Immature natural killer cell (primary cell): ENCODE results near the gene HES4. TPM values are rescaled to one million over a fixed set of nuclear protein-coding genes. Genes with fewer than 3 reads are reported as not detected.

Source experiments
- DNase-seq, 3 donors: peaks; one replicate each; pipeline ENCODE4 v3.0.0; 2022; ENCODE audit warnings: mixed read lengths in 1 of 3
- H3K27ac Mint-ChIP-seq, 6 donors: one replicate each; pipeline ENCODE4 v1.8.0; 2020; ENCODE audit warnings: mixed read lengths in 6 of 6, mild to moderate bottlenecking in 5 of 6, inconsistent platforms in 4 of 6, moderate library complexity in 3 of 6
- H3K27me3 Mint-ChIP-seq, 3 donors: one replicate each; pipeline ENCODE4 v1.8.0; 2020 to 2021; ENCODE audit warnings: low read depth in 3 of 3, mild to moderate bottlenecking in 3 of 3, mixed read lengths in 3 of 3, moderate library complexity in 3 of 3, inconsistent platforms in 1 of 3
- H3K36me3 Mint-ChIP-seq, 3 donors: one replicate each; pipeline ENCODE4 v1.8.0; 2020; ENCODE audit warnings: mixed read lengths in 3 of 3, inconsistent platforms in 2 of 3, mild to moderate bottlenecking in 2 of 3
- H3K4me1 Mint-ChIP-seq, 2 donors: one replicate each; pipeline ENCODE4 v1.8.0; 2020; ENCODE audit warnings: inconsistent platforms in 2 of 2, mild to moderate bottlenecking in 2 of 2, mixed read lengths in 2 of 2, moderate library complexity in 1 of 2
- H3K4me3 Mint-ChIP-seq, 5 donors: one replicate each; pipeline ENCODE4 v1.8.0; 2020; ENCODE audit warnings: mild to moderate bottlenecking in 5 of 5, mixed read lengths in 5 of 5, inconsistent platforms in 3 of 5, moderate library complexity in 3 of 5
- H3K9me3 Mint-ChIP-seq, 6 donors: one replicate each; pipeline ENCODE4 v1.8.0; 2020; ENCODE audit warnings: mild to moderate bottlenecking in 6 of 6, mixed read lengths in 6 of 6, inconsistent platforms in 4 of 6, moderate library complexity in 3 of 6
- polyA plus RNA-seq, 3 donors: library from polyadenylated mRNA; unstranded; fragments of 300-500 nt; fragmentation: Illumina TruSeq; gene quantifications; one replicate each; pipeline ENCODE4 v1.2.3, GENCODE V29; 2021

Gene HES4
- polyA plus RNA-seq, 3 donors from 2014 or later, result 2.3 to 7.7 (median 2.4) TPM

- Mint-ChIP-seq H3K27me3 (peaks cover 2 to 4% (median 3%) of the 10 kb centered on the region in 3 donors), H3K27ac (no peak overlapping the region), H3K36me3 (peaks cover 0 to 3% (median 0%) of the 10 kb centered on the region in 3 donors), H3K9me3 (no peaks in the 10 kb centered on the region), H3K4me1 (peaks cover 1 to 10% of the 10 kb centered on the region in 2 donors), H3K4me3 (no peak overlapping the region)
- DNase-seq, result no peak
Observed at GRCh38 chr1:963746-964525, 36.0 kb downstream of the HES4 start.

DNA sequence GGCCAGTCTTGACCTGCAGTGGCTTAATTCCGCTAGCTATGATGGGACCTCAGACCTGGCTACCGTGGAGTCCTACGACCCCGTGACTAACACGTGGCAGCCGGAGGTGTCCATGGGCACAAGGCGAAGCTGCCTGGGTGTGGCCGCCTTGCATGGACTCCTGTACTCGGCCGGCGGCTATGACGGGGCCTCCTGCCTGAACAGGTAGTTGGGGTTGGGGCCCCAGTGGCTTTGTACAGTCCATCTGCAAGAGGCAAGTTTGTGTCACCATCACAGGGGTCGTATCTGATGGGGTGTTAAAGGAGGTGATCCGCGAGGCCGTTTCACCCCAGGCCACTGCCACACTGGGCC lies 36.6 kb downstream of the HES4 start:
- DNase-seq, result no peak
- Mint-ChIP-seq H3K36me3 (peaks cover 0 to 3% (median 0%) of the 10 kb centered on the region in 3 donors), H3K4me1 (peaks cover 8 to 15% of the 10 kb centered on the region in 2 donors), H3K4me3 (no peak overlapping the region), H3K9me3 (no peaks in the 10 kb centered on the region), H3K27me3 (peaks cover 4 to 9% (median 8%) of the 10 kb centered on the region in 3 donors), H3K27ac (no peak overlapping the region)

GRCh38 chr1:962381-963300 lies 37.3 kb downstream of the HES4 start:
- Mint-ChIP-seq H3K4me1 (peaks cover 13 to 20% of the 10 kb centered on the region in 2 donors), H3K9me3 (no peaks in the 10 kb centered on the region), H3K27ac (no peak overlapping the region), H3K4me3 (peak overlapping the region; percentile 35 to 68 (median 63)), H3K36me3 (peaks cover 0 to 3% (median 0%) of the 10 kb centered on the region in 3 donors), H3K27me3 (peaks cover 4 to 9% (median 8%) of the 10 kb centered on the region in 3 donors)
- no peak for DNase-seq

DNA sequence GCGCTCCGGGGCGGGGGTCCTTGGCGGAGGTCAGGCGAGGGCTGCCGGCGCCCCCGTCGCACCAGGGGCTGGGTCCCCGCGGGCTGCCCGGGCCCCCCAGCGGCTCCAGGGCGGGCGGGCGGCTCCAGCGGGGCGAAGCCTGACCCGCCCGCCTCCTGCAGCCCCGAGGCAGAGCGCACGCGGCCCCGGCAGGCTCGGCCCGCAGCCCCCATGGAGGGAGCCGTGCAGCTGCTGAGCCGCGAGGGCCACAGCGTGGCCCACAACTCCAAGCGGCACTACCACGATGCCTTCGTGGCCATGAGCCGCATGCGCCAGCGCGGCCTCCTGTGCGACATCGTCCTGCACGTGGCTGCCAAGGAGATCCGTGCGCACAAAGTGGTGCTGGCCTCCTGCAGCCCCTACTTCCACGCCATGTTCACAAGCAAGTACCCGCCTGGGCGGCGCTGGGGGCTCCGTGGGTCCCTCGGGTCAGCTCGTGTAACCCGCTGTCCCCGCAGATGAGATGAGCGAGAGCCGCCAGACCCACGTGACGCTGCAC lies 38.7 kb downstream of the HES4 start:
- H3K36me3 Mint-ChIP-seq, result peaks cover 0 to 3% (median 0%) of the 10 kb centered on the region in 3 donors
- H3K27me3 Mint-ChIP-seq, result peaks cover 4 to 12% (median 6%) of the 10 kb centered on the region in 3 donors
- DNase-seq, result no peak
- peak overlapping the region in 3 of 5 donors; percentile 50 to 68 (median 66) for H3K4me3 Mint-ChIP-seq
- no peaks in the 10 kb centered on the region for H3K9me3 Mint-ChIP-seq
- peaks cover 22 to 25% of the 10 kb centered on the region in 2 donors for H3K4me1 Mint-ChIP-seq
- no peak overlapping the region for H3K27ac Mint-ChIP-seq

DNA sequence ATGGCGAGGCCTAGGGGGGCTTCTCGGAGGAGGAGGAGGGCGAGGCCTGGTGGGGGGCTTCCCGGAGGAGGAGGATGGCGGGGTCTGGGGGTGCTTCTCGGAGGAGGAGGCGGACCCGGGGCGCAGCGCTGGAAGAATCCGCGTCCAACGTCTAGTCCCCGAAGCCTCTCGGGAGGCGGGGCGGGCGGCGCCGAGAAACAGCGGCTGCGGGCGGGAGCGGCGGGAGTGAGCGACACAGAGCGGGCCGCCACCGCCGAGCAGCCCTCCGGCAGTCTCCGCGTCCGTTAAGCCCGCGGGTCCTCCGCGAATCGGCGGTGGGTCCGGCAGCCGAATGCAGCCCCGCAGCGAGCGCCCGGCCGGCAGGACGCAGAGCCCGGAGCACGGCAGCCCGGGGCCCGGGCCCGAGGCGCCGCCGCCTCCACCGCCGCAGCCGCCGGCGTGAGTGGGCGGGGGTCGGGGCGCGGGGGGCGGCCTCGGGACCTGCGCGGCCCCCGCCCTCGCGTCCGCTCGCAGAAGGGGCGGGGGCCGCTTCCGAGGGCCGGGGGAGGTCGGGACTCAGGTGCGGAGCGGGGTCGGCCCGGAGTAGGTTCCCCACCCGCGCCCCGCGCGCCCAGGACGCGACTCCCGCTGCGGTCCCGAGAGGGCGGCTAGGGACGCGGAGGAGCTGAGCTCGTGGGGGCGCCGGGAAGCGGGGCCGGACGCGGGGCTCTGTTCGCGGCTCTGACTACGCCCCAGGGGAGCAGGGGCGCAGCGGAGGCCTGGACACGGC lies 39.4 kb downstream of the HES4 start, which contains the start of gene KLHL17:
KLHL17 (plus strand) TSS at position 222 of the 769 bp plus-strand sequence; CDS start at position 332, 110 bp downstream.
- Mint-ChIP-seq H3K27me3 (peaks cover 4 to 12% (median 6%) of the 10 kb centered on the region in 3 donors), H3K27ac (peak within 1 kb of the TSS in 3 of 6 donors; percentile 69 to 80 (median 78)), H3K9me3 (no peaks in the 10 kb centered on the region), H3K4me1 (peaks cover 23 to 25% of the 10 kb centered on the region in 2 donors), H3K4me3 (peak within 1 kb of the TSS; percentile 74 to 95 (median 91)), H3K36me3 (peaks cover 0 to 3% (median under 1%) of the 10 kb centered on the region in 3 donors)
- peak; percentile 69 to 71 (median 71) for DNase-seq

- no peak for DNase-seq
- H3K4me1 Mint-ChIP-seq, result peaks cover 25 to 28% of the 10 kb centered on the region in 2 donors
- peak overlapping the region in 2 of 6 donors; percentile 78 to 80 for H3K27ac Mint-ChIP-seq
- peak overlapping the region; percentile 74 to 95 (median 91) for H3K4me3 Mint-ChIP-seq
- no peaks in the 10 kb centered on the region for H3K9me3 Mint-ChIP-seq
- H3K27me3 Mint-ChIP-seq, result peaks cover 4 to 12% (median 6%) of the 10 kb centered on the region in 3 donors
- peaks cover 5 to 7% (median 6%) of the 10 kb centered on the region in 3 donors for H3K36me3 Mint-ChIP-seq
Observed at GRCh38 chr1:959731-960362, 40.0 kb downstream of the HES4 start.

DNA sequence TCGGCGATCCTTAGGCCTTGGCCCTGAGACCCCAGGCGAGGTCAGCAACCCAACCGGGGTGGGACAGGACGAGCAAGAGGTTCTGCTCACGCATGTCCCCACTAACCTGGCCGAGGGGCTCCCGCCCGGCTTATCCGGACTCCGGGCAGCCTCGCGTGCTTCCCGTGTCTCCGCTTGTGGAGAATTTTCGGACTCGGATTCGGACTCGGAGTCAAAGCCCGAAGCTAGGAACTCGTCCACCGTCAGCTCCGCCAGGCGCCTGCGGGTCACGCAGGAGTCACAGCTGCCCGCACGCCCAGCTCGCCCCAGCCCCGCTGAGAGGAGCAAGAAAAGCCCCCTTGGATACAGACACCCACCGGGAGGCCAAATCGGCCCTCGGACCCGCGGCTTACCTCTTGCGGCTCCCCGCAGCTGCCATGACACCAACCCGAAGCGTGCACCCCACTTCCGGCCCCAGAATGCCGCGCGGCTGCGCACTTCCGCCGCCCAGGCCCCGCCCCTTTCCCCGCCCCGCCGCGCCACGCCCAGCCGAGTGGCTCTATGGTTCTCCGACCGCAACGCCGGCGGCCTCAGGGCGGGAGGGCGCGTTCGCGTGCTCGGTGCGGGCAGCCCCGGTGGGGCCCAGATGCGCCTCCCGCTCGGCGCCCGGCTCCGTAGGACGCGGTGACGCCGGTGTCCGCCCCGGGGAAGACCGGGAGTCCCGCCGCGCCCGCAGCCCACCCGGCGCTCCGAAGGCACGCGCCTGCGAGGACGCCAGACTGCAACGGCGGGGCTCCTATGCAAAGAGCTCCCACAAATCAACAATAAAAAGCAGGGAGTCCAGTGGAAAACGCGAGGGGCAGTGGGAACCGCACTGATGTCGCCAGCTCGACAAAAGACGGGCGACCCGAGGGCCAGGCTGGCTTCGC lies 40.8 kb downstream of the HES4 start, which contains the start of gene NOC2L:
NOC2L (minus strand) TSS at position 434 of the 908 bp plus-strand sequence; CDS start at position 418, 16 bp downstream.
- Mint-ChIP-seq H3K27ac (peak within 1 kb of the TSS; percentile 65 to 89 (median 71)), H3K27me3 (peaks cover 4 to 12% (median 6%) of the 10 kb centered on the region in 3 donors), H3K36me3 (peaks cover 5 to 14% (median 7%) of the 10 kb centered on the region in 3 donors), H3K4me1 (peaks cover 25 to 28% of the 10 kb centered on the region in 2 donors), H3K9me3 (no peaks in the 10 kb centered on the region), H3K4me3 (peak within 1 kb of the TSS; percentile 88 to 95 (median 92))
- DNase-seq, result peak; percentile 89 to 93 (median 91)

- Mint-ChIP-seq H3K27me3 (peaks cover 4 to 12% (median 6%) of the 10 kb centered on the region in 3 donors), H3K27ac (peak overlapping the region in 1 of 6 donors; percentile 36), H3K4me1 (peaks cover 23 to 28% of the 10 kb centered on the region in 2 donors), H3K9me3 (no peaks in the 10 kb centered on the region), H3K36me3 (peaks cover 5 to 16% (median 7%) of the 10 kb centered on the region in 3 donors), H3K4me3 (no peak overlapping the region)
- no peak for DNase-seq
Observed at GRCh38 chr1:956636-957035, 43.3 kb downstream of the HES4 start.

DNA sequence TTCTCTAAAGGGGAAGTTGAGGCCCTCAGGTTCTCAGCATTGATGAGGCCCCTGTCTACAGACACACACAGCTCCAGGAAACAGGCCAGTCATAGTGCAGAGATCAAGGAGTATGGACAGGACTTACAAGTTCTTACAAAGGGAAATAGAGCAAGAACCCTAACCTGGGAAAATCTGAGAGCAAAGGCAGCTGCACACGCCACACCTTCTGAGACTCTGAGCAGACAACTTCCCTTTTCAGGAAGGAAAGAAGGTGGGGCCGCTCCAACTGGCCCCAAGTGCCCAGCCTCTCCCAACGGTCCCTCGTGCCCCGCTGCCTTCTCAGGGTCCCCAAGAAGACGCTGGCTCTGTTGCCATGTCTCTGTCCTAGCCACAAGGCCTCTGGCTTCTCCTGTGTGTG lies 44.4 kb downstream of the HES4 start:
- peaks cover 9 to 23% (median 12%) of the 10 kb centered on the region in 3 donors for H3K36me3 Mint-ChIP-seq
- H3K4me1 Mint-ChIP-seq, result peaks cover 23 to 28% of the 10 kb centered on the region in 2 donors
- no peaks in the 10 kb centered on the region for H3K9me3 Mint-ChIP-seq
- no peak overlapping the region for H3K4me3 Mint-ChIP-seq
- H3K27ac Mint-ChIP-seq, result no peak overlapping the region
- H3K27me3 Mint-ChIP-seq, result peaks cover 4 to 12% (median 6%) of the 10 kb centered on the region in 3 donors
- no peak for DNase-seq

GRCh38 chr1:954927-955326 lies 45.0 kb downstream of the HES4 start:
- Mint-ChIP-seq H3K27me3 (peaks cover 4 to 12% (median 6%) of the 10 kb centered on the region in 3 donors), H3K9me3 (no peaks in the 10 kb centered on the region), H3K4me1 (peaks cover 18 to 28% of the 10 kb centered on the region in 2 donors), H3K4me3 (no peak overlapping the region), H3K27ac (no peak overlapping the region), H3K36me3 (peaks cover 13 to 28% (median 18%) of the 10 kb centered on the region in 3 donors)
- DNase-seq, result no peak

GRCh38 chr1:953524-954320 lies 46.2 kb downstream of the HES4 start:
- Mint-ChIP-seq H3K9me3 (no peaks in the 10 kb centered on the region), H3K36me3 (peaks cover 15 to 38% (median 21%) of the 10 kb centered on the region in 3 donors), H3K4me3 (no peak overlapping the region), H3K27me3 (peaks cover 0 to 7% (median 3%) of the 10 kb centered on the region in 3 donors), H3K27ac (no peak overlapping the region), H3K4me1 (peaks cover 16 to 24% of the 10 kb centered on the region in 2 donors)
- DNase-seq, result no peak
